Lung microvascular endothelial cell (primary cell): ENCODE results near the gene CDH5. TPM values are rescaled to one million over a fixed set of nuclear protein-coding genes. Genes with fewer than 3 reads are reported as not detected.

ENCODE experiments used
- DNase-seq, 2 donors: peaks; one replicate each; pipeline versions ENCODE4 v3.0.0 to v3.0.0-alpha.2; 2010; ENCODE audit warnings: low read depth in 2 of 2
- total RNA-seq: library from RNA; depleted of rRNA; stranded (reverse); fragments of >200 nt; gene quantifications from 2 replicates; pipeline ENCODE4 v1.2.1, GENCODE V29; 2014

CDH5 gene
- total RNA-seq, 1 donor from 2014 or later: 312 TPM

- DNase-seq: no peak
These were observed 49.6 kb downstream of the CDH5 start for GRCh38 chr16:66416136-66416535.

GRCh38 chr16:66416939-66417700 is 50.6 kb downstream of the CDH5 start:
- DNase-seq: no peak

DNA sequence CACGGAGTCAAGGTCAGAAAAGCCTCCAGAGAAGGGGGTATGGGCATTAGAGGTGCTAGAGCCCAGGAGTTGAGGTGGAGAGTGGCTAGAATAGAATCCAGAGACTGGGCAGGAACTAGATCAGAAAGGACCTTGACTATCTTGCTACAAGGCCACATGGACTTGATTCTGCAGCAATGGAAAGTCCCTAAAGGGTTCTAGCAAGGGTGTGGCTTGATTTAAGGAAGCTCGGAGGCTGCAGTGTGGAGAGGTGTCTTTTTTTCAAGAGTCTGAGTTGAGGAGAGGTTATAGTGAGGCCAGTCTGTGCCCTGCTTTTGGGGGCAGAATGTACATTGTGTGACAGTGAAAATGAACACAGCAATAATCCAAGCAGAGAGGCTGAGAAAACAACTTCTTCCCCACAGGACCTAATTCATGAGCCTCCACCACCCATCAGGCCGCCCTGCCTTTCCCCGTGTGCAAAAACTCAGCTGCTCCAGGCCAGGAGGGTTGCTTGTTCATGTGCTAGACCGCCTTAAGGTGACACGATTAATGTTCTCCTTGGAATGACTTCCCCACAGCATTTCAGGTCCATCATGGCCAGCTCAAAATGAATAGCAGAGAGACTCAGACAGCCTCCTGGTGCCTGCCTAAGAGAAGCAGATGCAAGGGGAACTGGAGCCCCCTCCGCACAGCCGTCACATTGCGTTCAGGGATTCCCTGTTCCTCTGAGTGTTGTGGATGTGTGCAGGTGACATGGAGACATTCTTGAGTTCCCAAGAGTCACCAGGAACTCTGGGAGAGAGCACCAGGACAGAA is 51.9 kb downstream of the CDH5 start:
- DNase-seq: no peak

- DNase-seq: no peak
These were observed 53.0 kb downstream of the CDH5 start for GRCh38 chr16:66419527-66419926.

DNA sequence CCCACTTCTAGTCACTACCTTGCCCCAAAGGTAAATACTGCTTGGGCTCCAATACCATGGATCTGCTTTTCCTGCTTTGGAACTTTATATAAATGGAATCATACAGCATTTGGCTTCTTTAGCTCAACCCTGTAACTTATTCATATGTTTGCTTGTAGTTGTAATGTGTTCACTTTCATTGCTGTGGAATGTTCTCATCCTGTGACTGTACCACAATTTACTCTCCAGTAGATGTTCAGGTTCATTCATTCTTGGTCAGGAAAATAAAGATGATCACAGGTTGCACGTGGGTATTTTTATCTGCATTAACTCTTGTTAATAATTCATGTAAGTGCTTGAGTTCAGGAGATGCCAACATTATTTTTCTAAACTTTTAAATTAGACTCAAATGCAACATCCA is 53.9 kb downstream of the CDH5 start:
- no peak for DNase-seq

- DNase-seq: no peak
These were observed 55.4 kb downstream of the CDH5 start for GRCh38 chr16:66421891-66422290.

DNA sequence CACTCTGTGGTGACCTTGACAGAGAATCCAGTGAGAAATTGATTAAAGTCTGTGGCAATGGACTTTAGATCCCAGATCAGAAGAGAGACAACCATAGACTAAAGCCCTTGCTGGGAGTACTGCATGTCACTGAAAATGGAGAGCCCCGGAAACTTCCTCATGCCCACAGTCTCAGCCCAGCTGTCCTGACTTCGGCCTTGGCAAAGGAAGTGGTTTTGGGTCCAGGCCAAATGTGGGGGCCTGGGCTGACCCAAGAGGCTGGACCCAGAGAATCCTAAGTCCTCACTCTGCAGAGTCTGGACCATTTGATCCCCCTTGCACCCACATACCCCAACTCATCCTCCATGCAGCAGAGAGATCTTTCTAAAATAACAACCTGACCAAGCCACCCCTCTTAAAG is 55.9 kb downstream of the CDH5 start:
- DNase-seq: no peak

DNA sequence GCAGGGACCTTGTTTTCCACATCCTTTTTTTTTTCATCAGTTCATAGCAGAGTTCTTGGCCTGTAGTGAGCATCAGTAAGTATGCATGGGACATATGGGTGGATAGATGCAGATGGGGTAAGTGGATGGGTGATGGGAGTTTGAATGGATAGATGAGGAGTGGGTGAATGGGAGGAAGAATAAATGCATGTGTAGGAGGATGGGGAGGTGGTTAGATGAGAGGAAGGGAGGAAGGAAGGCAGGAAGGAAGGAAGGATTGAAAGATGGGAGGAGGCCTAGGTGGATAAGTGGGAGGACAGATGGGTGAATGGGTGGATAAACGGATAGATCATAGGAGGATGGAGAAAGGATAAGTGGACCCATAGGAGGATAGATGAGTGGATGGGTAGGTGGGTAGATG is 56.7 kb downstream of the CDH5 start:
- DNase-seq: no peak

- no peak for DNase-seq
These were observed 59.2 kb downstream of the CDH5 start for GRCh38 chr16:66425651-66426050.

- DNase-seq: peak in 1 of 2 donors; percentile 38
These were observed 59.9 kb downstream of the CDH5 start for GRCh38 chr16:66426112-66427035.

DNA sequence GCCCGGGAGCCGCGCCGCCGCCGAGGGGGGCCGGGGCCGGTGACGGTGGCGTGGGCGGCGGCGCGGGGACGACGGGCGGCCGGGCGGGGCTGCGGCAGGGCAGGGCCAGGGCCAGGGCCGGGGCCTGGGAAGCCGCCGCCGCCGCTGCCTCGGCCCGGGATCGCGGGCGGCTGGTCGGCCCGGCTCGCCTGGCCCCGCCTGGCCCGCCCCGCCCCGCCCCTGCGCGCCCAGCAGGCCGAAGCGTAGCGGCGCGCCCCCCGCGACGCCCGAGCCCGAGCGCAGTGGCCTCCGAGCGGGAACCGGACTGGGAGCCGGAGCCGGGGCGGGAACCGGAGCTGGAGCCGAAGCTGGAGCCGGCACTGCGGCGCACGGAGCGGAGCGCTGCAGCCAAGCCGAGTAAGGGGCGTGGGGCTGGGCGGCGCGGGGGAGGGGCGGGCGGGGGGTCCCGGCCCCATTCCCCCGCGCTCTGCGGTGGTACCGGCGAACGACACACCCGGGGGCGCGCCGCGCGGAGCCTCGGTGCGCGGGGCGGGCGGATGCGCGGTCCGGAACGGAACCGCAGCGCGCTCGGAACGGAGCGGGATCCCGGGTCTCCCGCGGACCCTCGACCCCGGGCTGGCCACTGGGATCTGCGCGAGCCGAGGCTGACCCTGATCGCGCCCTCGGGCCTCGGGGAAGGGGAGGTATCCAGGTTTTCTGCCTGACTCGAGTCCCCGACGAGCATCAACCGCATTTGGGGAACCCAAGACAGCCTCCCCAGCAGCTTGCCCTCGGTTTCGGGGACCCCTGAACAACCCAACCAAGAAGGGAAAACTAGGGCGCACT is 60.8 kb downstream of the CDH5 start, which contains the start of gene BEAN1:
BEAN1 (plus strand) TSS at position 260 of the 825 bp plus-strand sequence. CDS start 10,382 bp downstream, outside the sequence.
- DNase-seq: peak in 1 of 2 donors; percentile 44

GRCh38 chr16:66427871-66428681 is 61.6 kb downstream of the CDH5 start:
- no peak for DNase-seq

GRCh38 chr16:66428682-66429251 is 62.3 kb downstream of the CDH5 start:
- DNase-seq: no peak

- no peak for DNase-seq
These were observed 62.9 kb downstream of the CDH5 start for GRCh38 chr16:66429290-66429962.

GRCh38 chr16:66430214-66430613 is 63.7 kb downstream of the CDH5 start:
- no peak for DNase-seq

- DNase-seq: no peak
These were observed 65.3 kb downstream of the CDH5 start for GRCh38 chr16:66431760-66432159.

DNA sequence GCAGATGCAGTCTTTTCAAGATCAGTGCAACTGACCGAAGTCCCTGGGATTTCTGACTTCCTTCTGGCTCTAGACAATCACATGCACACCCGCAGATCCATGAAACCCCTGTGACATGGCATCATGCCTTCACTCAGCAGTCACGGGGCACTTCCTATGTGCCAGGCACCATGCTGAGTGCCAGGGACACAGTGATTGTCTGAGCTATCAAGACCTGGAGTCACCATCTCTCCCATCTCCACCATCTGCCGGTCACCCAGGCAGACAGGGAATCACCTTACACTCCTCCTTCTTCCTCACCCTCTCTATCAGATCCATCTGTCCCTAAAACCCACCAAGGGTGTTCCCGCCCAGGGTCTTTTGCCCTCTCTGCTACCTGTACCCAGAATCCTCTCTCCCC is 65.9 kb downstream of the CDH5 start:
- DNase-seq: no peak

DNA sequence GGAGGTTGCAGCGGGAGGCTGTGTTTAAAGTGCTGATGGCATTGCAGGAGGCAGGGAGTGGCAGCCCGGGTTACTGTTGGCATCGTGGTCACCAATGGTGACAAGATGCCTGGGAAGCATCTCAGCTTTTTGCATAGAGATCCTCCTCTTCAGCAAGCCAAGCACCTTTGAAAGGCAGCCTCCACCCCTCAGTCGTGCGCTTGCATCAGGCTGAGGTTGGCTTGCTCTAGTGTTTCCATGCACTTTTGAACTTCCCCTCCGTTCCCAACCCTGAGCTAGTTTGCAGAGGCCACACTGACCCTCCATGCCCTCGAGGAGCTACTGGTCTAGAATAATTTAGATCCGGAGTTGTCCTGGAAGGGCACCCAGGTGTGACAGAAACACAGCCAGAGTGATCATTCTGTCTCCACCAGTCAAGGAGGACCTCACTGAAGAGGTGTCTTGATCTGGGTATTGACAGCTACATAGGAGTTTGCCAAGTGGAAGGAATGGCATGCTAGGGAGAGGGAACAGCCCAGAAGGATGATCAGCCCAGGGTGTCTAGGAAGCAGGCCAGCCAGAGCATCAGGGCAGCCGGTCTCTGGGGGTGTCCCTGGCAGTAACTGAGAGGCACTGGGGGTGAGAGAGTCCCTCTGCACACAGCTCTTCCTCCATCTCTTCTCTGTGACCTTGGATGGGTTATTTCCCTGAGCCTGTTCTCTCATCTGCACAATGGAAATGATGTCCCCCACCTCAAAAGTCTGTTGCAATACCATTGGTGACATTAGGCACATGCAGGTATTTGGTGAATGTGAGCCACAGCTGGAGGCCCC is 68.3 kb downstream of the CDH5 start:
- peak in 1 of 2 donors; percentile 11 for DNase-seq
